Subcutaneous adipose tissue (tissue), 4 donors: ENCODE measurements around the gene SLC12A8. TPM values are rescaled to one million over a fixed set of nuclear protein-coding genes. Genes with fewer than 3 reads are reported as not detected.

ENCODE experiments used
- total RNA-seq, 4 donors: library from RNA; depleted of rRNA; stranded (reverse); fragments of >200 nt; gene quantifications; one replicate each; pipeline ENCODE4 v1.1.0, GENCODE V29; 2016
- TF ChIP-seq, protein P1 (sequence below): fragments of 450-650 bp; IDR thresholded peaks from one replicate; pipeline ENCODE4 v1.5.1; 2016; ENCODE audit warnings: low read depth, mild to moderate bottlenecking, control low read depth, antibody characterized with exemption, moderate library complexity

Gene SLC12A8
- total RNA-seq, 4 donors from 2014 or later = 0.66 to 1.0 TPM; not detected in 2

DNA sequence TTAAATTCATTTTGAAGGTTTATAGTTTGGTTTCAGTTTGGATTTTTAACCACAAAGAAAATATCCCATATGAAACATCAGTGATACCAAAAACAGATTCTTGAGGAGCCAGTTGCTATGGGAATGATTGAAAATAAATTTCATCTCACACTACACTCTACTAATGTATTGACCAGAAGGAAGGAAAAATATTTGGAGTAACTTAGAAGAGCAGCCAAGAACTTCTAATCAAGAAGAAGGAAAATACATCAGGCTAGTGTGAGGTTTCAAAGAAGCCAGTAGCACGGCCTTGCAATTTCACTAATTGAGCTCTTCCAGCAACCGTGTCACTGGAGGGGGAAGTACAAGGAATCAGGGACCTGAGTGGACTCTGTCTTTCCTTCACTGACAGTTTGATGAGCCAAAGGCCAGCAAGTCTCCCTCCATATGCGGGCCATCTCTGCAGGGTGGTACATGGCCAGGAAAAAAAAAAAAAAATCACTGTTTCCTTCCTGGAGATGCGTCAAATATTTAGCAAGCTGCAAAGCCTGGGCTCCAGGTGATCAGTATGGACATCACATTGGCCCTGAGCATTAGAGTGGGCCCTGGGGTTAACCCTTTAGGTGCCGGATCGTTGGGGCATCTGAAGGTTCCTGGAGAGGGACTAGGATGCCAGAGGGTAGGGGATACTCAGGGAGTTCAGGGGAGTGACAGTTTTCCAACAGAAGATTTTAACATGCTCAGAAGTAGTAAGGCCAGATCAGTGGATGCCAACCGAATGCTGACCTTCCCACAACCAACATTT lies 37.1 kb downstream of the SLC12A8 start:
- TF ChIP-seq, protein P1, sequence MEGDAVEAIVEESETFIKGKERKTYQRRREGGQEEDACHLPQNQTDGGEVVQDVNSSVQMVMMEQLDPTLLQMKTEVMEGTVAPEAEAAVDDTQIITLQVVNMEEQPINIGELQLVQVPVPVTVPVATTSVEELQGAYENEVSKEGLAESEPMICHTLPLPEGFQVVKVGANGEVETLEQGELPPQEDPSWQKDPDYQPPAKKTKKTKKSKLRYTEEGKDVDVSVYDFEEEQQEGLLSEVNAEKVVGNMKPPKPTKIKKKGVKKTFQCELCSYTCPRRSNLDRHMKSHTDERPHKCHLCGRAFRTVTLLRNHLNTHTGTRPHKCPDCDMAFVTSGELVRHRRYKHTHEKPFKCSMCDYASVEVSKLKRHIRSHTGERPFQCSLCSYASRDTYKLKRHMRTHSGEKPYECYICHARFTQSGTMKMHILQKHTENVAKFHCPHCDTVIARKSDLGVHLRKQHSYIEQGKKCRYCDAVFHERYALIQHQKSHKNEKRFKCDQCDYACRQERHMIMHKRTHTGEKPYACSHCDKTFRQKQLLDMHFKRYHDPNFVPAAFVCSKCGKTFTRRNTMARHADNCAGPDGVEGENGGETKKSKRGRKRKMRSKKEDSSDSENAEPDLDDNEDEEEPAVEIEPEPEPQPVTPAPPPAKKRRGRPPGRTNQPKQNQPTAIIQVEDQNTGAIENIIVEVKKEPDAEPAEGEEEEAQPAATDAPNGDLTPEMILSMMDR = no peak

DNA sequence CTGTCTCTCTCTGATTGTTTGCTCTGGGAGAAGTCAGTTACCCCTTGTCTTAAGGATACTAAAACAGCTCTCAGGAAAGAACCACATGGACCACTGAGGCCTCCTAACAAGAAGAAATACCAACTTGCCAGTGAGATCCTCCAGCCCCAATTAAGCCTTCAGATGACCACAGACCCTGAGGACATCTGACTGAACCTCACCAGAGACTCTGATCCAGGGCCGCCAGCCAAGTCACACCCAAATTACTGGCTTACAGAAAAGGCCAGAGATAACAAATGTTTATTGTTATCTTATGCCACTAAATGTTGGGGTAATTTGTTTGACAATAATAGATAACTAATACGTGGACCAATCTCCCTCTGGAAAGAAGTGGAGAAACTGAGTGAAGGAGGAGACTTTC lies 40.2 kb downstream of the SLC12A8 start:
- TF ChIP-seq, protein P1 = no peak

DNA sequence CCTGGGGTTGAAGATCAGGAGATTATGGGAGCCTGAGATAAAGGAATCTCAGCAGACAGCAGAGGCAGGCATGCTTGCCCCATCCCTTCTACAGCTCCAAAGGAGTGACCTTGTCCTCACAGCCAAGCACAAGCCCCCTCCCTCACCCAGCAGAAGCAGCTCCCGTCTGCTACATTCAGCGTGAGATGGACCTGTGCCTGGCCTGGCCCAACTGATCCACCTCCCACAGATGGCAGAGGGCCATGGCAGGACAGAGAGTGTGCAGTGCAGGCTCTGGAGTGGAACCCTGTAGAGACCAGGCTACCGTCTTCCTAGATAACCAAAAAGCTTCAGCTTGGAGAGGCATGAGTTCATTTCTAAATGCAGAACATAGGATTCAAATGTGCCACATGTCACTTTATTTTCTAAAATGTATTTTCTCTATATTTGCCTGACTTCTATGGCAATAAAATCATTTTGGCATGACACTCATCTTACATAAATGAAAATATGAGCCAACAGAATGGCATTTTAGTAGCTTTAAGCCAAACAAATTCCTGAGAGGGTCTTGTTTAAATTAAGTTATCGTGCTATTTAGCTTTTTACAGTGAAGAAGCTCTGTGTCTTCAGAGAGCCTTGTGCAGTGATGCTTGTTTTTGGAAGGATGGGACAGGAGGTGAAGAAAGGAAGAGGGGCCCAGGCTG lies 43.7 kb downstream of the SLC12A8 start:
- TF ChIP-seq, protein P1 = no peak

DNA sequence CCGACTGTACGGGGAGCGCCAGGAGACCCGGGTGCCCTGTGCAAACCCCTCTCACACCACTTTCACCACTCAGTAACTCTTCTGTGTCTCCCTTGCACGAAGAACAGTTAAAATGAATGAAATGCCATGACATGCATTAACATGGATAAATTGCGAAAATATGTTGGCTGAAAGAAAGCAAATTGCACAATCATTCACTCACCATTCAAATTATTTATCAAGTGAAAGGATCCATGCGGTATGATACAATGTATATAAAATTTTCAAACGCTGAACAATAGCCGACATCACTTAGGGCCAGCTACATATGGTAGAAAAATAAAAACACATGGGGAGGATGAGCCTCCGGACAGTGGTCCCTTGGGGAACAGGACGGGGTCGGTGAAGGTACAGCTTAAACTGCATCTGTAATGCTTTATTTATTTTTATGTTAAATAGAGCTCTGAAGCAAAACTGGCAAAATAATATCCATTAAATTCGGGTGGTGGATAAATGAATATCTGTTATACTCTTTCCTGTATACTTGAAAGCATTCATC lies 45.9 kb downstream of the SLC12A8 start:
- TF ChIP-seq, protein P1 = no peak

DNA sequence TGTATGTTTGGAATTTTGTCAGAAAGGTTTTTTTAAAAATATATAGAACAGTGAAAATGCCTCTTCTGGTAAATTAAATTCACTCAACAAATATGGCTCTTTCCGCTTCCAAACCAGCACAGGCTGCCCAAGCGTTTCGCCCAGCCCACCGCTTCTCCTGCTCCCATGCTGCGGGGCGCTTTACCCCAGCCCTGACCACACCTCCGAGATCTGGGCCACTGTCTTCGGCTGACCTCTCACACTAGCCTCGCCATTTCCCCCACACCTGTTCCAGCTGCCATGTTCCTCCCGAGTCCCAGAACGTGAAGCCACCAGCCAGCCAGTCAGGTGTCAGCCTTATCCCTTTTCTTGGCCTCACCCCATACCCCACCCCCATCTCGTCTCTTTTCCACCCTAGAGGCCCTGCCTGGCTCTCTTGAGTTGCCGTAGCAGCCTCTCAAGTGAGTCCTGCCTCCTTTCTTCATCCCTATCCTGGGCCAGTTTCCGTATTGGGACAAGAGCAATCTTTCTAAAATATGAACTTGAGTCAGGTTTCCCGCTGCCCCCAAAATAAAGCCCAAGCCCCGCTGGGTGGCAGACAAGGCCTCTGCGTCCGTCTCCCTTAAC lies 46.5 kb downstream of the SLC12A8 start:
- TF ChIP-seq, protein P1 = no peak

DNA sequence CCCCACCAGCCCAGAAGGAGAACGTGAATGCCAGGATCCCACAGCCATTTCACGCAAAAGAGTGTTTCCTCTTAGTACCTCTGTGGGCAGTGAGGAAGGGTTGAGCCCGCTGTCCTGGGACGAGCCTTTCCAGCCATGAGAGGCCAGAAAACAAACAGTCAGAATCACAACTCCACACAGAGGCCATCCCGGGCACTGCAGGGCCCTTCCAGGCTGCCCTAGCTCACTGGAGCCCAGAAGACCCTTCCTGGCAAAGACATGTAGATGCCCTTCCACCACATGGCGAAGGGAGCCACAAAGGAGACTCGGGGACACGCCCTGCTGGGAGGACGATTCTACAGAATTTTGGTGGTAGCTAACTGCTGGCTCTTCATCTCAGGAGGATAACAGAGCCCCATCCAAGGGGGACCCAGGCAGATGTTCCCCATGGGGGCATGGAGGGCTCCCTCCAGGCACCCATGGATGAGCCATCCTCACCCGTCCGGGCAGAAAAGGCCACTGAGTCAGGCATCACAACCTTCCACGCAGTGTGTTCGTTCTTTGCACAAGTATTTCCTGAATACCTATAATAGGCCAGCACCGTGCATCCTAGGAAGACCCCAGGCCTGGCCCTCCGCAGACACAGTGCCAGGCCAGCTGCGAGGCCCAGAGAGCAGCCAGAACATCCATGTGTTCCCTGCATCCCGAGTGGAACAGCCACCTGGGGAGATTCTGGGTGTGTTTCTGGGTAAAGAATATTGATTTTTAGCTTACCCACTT lies 47.2 kb downstream of the SLC12A8 start:
- TF ChIP-seq, protein P1 = no peak
